CD4-positive, alpha-beta T cell treated with Interleukin-21 for 1 hour (primary cell): ENCODE results near the gene SLC2A10.

Experiments
- DNase-seq: peaks from one replicate; pipeline ENCODE4 v3.0.0-alpha.2; 2020

The SLC2A10 gene

DNA sequence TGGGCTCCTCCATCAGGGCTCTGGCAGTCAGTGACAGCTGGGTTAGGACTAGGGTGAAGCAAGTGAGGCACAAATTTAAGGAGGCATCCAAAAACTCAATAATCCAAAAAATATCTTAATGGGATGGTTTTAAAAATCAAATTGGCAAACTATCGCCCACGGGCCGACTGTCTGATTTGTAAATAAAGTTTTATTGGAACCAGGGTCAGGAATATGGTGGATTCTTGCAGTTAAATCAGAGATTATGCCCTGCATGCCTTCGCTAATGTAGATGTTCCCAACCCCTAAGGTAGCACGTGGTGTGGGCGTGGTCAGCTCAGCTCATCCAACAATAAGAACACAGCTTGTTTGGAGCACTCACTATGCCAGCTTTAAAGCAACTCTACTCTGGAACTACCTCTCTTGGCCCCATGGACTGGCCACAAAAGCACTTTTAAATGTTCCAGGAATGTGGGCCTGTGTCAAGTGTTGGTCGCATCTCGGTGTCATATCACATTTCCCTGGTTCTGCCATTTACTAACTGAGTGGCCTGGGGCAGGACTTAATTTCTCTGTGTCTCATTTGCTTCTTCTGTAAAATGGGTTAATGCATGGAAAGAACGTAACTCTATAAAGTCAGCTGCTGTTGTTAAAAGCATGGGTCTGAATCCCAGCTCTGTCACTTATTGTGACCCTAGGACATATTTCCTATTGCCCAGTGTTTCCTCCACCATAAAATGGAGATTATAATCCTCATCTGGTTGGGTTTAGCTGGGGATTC, 27.2 kb upstream of the SLC2A10 start:
- DNase-seq = no peak

DNA sequence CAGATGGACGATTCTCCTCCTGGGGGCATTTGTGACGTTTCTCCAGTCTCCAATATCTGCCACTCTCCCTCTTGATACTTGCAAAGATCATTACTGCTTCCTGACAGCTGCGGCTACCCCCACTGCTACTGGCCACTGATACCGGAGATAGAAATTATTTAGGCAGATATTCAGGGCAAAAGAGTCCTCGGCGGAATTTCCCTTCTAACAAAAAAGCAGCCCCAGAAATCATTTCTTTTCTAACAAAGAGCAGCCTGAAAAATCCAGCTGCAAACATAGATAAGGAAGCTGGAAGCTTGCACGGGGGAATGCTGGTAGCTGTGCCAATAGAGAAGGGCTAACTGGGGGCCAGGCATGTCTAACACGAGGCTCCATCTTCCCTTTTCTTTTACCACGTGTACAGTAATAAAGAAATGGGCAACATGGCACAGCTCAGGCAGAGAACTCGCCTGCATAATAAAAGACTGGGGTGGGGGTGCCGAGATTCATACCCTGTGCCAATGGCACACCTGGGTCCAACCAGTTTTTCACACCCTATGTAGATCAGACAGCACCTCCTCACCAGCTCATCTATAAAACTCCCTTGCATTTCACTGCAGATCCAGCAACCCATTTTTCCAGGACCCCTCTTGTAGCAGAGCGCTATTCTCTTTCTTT, 26.3 kb upstream of the SLC2A10 start:
- DNase-seq = no peak

DNA sequence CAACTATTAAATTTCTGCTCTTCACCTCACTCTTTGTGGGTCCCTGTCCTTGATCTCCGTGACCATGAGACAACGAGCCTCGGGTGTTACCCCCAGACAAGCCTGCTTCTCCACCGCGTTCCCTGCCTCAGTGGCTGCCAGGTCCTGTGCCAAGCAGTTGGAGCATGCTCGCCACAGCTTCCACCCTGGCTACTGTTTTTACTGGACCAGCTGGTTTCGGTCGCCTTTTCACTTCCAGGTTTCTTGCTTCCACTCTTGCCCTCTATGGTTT, 25.8 kb upstream of the SLC2A10 start:
- no peak for DNase-seq

DNA sequence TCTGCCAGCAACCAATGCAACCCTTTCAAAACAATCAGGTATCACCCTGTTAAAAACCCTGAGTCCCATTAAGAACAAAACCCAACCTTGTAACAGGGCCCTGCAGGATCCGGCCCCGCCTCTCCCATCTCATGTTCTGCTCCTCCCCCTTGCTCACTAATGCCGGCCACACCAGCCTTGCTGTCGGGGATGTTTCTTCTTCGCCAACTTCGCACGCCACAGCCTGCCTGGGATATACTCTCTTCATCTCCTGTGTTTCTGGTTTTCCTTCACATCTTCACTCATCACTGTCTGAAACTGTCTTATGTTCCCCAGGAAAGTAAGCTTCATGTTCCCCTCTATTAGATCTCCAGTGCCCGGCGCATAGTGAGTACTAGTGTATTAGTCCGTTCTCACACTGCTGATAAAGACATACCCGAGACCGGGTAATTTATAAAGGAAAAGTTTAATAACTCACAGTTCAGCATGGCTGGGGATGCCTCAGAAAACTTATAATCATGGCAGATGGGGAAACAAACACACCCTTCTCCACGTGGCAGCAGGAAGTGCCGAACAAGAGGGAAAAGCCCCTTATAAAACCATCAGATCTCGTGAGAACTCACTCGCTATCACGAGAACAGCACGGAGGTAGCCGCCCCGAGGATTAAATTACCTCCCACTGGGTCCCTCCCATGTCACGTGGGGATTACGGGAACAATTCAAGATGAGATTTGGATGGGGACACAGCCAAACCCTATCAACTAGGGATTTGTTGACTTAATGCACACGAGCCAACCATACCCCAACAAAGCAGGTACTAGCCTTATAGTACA, 25.3 kb upstream of the SLC2A10 start:
- no peak for DNase-seq

DNA sequence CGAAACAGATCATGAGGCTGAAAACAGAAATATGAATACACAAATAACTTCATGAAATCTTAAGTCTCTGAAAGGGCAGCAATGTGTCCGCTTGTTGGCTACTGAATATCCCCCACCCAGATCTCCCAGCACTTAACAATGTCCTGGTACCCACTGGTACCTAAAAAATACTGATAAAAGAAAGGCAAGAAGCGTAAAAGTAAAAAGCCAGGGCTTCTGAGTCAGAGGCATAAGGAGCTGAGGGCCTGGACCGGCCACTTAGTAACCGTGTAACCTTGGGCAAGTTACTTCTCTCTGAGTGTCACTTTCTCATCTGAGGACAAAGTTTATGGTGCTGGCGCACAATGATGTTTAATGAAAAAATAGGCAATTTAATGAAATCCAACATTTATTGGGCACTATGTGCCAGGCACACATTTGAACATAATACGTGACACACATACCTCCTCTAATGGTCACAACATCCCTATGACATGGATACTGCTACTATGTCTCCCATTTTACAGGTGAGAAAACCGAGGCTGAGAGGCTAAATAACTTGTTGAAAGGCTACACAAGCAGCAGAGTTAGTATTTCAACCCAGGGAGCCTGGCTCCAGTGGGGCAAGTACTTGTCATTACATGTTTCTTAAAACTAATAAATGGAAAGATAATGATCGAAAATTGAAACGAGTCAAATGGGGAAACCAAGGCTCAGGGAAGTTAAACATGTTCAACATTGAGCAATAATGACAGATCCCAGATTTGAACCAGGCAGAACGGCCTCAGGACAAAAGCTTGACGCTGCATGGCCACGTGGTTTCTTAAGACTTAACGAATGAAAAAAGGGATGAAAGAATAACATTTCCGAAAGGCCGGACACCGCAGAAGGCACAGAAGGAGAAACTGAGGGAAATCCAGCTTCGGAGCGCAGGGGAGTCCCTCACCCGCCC, 21.0 kb upstream of the SLC2A10 start:
- no peak for DNase-seq

DNA sequence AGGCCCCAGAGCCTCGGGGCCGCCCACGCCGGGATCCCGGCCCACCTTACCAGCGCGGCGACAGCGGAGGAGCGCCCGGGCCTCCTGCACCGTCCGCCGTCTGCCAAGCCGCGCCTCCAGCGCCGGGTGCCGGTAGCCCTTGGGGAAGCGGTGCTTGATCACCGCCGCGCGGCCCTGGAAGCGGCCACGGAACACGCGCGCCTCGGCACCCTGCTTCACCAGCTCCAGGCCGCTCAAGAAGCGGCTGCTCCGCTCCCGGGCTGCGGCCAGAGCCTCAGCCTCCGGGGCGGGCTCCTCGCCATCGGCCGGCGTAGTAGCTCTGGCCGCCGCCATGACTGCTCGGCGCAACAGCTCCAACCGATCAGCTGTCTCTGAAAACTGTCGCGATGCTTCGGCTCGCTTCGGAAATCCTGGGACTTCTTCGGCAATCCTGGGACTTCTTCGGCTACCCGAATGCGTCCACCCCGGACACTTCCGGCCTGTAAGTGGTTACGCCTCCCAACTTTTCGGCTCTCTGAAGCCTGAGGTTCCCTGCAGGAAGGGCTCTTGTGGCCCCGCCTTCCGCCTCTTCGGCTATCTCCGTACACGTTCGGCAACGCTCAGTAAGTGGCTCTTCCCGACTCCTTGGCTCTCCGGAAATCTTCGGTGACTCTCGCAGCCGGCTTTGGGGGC, 20.2 kb upstream of the SLC2A10 start, which contains the start of gene TP53RK:
Gene TP53RK, minus strand, starts transcription at position 363 of the 672 bp plus-strand sequence. Its CDS starts 30 bp downstream, at position 333.
- DNase-seq = peak; percentile 97

DNA sequence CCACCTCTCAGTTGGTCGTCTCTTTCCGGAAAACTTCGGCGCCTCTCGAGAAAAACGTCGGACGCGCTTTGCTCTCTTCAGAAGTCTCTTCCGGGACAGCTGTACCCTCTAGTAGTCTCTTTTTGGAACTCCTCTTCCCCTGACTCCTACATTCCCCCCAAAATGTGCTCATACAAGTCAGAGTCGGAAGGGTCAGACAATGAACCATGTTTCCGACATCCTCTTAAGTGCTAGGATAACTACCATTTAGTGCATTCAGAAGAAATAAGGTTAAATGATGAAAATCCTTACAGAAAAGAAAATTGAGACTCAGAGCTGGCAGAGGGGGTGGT, 19.7 kb upstream of the SLC2A10 start:
- DNase-seq = no peak

DNA sequence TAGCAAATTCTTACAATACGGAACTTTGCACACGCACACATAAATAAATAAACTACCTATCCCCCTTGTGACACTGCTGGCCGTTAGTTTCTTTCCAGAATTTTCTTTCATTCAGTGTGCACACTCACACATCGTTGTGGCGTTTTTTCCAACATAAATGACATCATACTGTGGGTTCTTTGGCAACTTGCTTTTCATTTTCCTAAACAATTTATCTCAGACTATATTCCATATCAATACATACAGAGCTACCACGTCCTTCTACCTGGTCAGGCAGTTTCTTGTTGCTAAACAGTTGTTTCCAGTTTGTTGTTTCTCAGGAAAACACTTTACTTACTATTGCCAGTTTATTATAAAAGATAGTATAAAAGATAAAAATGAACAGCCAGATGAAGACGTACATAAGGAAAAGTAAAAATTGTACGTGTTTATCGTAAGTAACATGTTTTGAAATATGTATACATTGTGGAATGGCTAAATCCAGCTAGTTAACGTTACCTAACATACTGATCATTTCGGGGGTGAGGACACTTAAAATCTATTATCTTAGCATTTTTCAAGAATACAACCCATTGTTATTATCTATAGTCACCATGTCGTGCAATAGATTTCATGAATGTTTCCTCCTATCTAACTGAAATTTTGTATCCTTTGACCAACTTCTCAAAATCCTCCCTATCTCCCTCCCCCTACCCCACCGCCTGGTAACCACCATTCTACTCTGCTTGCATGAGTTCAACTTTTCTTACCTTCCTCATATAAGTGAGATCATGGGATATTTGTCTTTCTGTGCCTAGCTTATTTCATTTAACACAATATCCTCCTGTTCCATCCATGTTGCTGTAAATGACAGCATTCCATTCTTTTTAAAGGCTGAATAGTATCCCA, 19.0 kb upstream of the SLC2A10 start:
- DNase-seq = no peak

DNA sequence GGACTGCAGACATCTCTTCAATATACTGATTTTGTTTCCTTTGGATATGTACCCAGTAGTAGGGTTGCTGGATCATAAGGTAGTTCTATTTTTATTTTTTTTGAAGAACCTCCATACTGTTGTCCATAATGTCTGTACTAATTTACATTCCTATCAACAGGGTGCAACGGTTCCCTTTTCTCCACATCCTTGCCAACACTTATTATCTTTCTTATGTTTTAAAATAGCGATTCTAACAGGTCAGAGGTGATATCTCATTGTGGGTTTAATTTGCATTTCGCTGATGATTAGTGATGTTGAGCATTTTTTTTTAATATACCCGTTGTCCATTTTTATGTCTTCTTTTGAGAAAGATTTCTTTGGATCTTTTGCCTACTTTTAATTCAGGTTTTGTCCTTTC, 18.3 kb upstream of the SLC2A10 start:
- DNase-seq = no peak

DNA sequence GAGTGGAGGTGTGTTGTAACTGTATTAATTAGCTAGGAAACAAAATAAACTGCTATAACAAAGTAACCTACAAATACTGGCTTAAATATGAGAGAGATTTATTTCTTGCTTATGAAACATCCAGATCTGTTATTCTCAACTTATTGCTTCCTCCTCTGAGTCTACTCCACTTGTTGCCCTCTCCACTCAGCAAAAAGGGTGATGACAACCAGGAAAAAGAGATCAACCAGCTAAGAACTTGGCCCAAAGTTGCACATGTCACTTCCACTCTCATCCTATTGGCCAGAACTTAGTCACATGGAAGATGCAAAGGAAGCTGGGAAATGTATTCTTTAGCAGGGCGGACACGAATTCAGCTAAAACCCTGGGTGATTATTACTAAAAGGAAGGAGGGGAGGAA, 15.0 kb upstream of the SLC2A10 start:
- DNase-seq = peak; percentile 40

DNA sequence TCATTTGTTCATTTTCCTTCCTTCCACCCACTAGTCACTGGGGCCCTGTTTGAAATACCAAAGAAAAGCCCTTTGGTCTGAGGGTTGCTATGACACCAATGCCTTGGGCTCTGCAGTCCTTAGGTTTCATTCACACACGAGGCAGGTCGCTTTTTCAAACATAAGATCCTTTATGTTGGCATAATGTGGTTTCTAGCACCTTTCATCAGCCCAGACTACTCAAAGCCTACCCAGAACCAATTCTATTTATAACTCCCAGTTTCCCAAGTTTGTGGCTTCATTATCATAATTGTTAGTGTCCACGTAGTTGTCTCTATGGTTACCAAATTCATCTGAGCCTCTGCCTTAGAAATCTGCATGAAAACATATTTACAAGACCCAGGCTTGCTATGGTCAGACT, 13.6 kb upstream of the SLC2A10 start:
- no peak for DNase-seq

DNA sequence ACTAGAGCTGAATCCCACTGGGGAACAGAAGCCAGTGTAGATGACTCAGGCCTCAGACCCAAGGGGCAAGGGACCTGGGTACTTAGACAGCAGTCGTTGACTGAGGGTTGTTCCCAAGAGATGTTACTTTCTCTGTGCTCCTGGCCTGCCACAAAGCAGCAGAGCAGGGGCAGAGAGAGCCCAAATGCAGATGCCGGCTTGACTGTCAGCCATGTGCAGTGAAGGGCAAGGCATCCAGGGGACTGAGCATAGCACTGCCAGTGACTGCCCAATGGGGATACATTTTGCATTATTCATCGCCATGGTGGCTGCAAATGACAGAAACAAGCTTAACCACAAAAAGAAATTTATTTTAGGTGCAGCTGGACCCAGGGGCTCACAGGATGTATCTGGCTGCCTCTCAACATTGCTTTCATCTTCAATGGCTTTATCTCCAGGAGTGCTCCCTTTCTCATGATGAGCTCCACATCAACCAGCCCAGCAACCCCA, 12.6 kb upstream of the SLC2A10 start:
- no peak for DNase-seq

DNA sequence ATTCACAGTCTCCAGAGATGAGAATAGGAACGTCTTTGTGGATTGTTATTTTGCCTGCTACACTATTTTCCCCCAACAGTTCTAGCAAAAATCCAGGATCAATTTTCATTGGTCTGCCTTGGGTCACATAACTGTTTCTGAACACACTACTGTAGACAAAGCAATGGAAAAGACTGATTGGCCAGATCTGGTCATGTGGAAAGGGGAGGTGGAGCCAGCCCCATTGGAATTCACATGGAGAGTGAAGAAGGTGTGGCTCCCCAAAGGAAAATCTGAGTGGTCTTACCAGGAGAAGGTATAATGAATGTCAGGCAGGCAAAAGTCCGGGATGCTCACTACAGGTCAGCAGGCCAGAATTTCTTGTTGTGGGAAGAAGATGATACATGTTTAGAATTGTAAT, 10.7 kb upstream of the SLC2A10 start:
- DNase-seq = no peak

DNA sequence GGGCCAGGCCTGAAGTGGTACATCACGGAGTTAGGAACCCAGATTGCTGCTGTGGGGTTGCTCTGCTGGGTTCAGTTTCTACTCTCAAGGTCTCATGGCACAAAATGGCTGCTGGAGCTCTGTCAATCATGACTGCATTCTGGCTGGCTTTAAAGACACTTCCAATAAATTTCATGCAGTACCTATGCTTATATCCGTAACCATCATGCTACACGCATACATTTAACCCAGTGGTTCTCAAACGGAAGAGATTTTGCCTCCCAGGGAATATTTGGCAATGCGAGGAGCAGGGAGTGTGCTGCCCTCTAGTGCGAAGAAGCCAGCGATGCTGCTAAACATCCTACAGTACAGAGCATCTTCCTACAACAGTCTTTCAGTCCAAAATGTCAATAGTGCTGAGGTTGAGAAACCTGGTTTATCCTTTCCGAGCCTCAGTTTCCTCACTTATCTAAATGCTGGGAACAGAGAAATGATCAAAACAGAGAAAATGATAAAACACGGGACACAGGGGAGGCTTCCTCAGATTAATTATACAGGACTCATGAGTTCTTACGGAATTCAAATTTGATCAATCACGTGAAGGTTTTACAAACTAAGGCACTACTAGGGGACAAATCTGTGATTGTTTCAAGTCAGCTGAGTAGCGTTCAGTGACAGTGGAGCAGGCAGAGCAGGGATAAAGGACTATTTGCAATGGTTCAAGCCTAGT, 9.6 kb upstream of the SLC2A10 start:
- no peak for DNase-seq

DNA sequence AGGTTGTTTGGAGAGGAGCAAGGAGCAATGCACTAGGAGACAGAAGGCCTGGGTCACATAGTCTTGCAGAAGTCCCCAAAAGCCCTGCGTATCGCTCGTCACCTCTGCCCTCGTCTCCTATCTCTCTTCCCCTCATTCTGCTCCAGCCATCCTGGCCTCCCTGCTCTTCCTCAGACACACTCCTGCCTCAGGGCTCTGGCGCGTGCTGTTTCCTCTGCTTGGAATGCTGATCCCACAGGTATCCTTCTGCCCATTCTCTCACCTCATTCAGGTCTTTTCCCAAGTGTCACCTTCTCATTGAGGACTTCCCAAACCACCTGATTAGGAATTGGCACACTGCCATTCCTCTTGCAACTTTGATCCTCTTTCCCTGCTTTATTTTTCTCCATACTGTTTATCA, 9.0 kb upstream of the SLC2A10 start:
- DNase-seq = no peak

DNA sequence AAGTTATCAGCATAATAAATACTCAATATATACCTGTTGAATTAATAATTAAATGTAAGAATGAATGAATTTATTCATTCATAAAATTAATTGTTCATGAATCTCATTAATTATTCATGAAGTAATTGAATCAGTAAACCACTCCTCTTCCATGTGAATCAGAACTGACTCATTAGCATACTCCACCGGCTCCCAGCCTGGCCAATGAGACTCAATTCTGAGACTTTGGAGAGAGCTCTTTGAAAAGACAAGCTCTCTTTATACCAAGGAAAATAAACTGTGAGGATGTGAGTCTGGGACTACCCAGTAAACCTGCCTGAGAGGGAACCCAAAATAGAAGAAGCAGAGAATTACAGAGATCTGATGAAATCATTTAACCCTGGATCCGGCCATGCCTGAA, 8.4 kb upstream of the SLC2A10 start:
- no peak for DNase-seq

DNA sequence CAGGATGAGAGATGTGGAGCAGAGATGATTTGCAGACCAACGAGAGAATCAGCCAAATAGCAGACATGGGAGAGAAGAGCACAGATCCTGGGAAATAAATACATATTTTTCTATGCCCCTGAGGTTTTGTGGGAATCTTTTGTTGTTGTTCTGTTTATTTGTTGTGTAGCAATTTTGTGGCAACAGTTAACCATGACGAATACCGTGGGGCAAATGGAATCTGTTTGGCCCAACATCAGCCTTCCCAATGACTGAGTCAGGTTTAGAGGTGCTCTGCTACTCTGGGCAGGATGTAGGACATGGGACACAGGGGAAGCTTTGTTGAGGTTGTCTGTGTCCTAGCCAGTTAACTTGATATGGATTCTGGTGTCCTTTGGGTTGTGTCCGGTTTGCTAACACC, 7.9 kb upstream of the SLC2A10 start:
- no peak for DNase-seq

DNA sequence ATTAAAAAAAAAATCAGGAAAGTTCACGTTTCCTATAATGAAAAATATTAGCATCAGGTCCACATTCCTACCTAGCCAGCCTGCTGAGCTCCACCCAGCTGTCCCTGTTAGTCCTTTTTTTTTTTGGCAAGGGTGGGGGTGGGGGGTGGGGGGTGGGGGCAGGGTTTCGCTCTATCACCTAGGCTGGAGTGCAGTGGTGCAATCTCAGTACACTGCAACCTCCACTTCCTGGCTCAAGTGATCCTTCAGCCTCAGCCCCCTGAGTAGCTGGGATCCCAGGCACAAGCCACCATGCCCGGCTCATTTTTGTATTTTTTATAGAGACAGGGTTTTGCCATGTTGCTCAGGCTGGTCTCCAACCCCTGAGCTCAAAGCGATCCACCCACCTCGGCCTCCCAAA, 7.5 kb upstream of the SLC2A10 start:
- DNase-seq = no peak

DNA sequence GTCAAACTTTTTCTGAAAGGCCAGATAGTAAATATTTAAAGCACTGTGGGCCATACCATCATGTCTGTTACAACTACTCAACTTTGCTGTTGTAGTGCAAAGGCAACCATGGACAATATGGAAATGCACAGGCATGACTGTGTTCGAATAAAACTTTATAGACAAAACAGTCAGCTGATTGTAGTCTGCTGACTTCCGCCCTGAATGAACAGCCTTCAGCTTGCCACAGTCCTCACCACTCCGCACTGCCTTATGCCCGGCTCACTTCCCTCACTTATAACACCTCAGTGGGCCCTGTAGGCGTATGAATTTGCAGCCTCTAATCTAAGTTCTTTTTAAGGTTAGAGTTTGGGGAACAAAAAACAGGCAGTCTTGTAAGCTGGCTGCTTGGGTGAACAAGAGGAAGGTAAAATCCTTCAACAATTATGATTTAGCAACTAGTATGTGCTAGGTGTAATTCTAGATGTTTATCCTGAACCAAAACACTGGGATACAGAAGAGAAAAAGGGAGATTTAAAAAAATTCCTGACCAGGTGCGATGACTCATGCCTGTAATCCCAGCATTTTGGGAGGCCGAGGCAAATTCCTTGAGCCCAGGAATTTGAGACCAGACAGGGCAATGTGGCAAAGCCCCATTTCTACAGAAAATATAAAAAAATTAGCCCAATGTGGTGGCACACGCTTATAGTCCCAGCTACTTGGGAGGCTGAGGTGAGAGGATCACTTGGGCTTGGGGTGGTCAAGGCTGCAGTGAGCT, 6.8 kb upstream of the SLC2A10 start:
- no peak for DNase-seq

DNA sequence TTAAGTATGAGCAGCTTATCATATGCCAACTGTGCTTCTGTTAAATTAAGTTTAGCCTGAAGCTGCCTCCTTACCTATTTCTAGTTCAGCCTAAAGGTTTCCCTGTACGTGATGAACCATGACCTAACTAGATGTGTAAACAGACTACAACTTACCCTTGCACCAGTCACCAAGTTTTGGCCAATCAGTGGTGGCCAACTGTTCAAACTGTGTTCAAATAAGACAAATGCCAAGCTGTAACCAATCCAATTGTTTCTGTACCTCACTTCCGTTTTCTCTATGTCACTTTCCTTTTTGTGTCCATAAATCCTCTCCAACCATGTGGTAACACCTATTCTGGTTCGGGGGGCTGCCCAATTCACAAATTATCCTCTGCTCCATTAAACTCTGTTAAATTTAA, 6.0 kb upstream of the SLC2A10 start:
- DNase-seq = no peak
